Fibroblast of skin of right quadriceps (primary cell): ENCODE results near the gene ACRBP.
"Not testable (repeated sequence)": the region's sequence is repeated elsewhere in the genome, so short reads cannot be mapped to it uniquely, and the experiment has no call there.

Experiments used
- DNase-seq: peaks from one replicate; pipeline ENCODE4 v3.0.0-alpha.2; 2013

The ACRBP gene

GRCh38 chr12:6613776-6614512 lies 33.3 kb downstream of the ACRBP start:
- DNase-seq = peak; percentile 93

GRCh38 chr12:6613015-6613775 lies 34.0 kb downstream of the ACRBP start:
- DNase-seq = peak; percentile 76

DNA sequence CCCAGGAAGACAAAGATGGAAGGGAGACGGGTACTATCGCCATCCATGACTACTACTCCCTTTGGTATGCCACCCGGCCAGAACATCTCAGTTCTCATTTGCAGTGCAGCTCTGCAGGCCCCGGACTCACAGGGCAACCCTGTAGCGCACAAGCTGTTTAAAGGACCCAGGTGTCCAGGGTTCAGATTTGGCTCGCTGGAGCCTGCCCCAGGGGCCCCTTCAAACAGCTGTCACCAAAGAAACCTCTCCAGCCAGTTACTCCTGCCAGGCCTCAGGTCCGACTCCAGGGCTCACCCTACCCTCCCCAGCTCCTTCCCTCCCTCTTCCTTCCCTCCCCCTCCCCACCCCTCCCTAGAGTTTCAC lies 34.6 kb downstream of the ACRBP start:
- DNase-seq = no peak

- no peak for DNase-seq
These were observed 35.0 kb downstream of the ACRBP start for GRCh38 chr12:6612247-6612646.

DNA sequence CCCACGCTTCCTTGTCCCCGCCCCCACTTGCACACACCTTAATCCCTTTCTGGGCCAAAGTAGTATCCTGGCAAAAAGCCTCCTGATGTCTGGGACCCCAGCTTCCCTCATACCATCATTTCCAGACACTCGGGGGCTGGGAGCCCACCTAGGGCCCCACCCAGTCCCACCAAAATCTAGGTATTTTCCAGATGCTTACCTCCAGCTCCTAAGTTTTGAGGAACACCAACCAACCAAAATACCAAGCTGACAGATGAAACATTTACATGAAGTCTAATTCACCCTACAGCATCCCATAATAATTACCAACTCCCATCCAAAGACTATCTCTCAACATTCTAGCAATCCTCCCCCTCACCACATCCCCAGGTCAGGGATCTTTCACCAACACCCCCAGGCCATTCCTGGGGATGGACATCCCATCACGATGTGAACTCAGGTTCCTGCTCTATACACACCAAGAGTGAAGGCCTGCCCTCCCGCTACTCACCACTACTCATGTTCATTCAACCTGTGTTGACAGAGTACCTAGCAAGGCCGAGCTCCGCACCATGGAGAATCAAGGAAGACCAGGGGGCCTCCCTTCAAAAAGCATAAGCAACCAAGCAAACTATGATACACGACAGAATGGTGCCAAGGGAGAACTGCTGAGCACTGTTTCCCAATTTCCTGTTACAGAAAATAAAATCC lies 38.5 kb downstream of the ACRBP start:
- DNase-seq = no peak

DNA sequence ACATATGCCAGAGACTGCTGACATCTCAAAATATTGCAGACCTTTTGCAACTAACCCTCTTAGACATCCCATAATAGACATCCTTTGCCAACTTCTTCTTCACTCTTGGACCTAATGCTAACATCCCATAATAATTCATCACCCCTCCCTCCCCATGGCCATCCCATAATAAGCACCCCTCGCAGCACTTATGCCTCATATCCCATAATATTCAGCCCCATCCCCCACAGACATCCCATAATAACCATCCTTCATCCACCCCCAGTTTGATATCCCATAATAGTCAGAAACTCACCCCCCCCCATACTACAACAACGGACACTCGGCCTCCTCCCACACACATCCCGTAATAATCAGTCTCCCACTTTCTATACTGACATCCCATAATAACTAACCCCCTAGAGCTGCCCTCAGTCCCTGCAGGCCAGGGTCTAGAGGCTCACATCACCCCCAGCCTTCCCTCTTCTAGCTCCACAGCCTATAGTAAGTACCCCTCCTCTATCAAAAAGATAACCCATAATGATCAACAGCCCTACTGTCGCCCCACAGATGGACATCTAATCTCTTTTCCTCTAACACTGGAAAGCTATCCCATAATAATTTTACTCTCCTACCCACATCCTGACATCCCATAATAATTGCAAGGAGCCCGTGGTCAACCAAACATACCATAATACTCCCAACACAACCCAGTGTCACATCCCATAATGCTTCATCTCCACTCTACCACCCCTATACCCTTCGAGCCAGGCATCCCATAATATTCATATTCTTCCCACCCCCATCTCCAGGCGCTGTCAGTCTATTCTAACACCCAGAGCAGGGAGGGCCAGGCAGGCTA lies 39.3 kb downstream of the ACRBP start:
- DNase-seq = peak; percentile 50

DNA sequence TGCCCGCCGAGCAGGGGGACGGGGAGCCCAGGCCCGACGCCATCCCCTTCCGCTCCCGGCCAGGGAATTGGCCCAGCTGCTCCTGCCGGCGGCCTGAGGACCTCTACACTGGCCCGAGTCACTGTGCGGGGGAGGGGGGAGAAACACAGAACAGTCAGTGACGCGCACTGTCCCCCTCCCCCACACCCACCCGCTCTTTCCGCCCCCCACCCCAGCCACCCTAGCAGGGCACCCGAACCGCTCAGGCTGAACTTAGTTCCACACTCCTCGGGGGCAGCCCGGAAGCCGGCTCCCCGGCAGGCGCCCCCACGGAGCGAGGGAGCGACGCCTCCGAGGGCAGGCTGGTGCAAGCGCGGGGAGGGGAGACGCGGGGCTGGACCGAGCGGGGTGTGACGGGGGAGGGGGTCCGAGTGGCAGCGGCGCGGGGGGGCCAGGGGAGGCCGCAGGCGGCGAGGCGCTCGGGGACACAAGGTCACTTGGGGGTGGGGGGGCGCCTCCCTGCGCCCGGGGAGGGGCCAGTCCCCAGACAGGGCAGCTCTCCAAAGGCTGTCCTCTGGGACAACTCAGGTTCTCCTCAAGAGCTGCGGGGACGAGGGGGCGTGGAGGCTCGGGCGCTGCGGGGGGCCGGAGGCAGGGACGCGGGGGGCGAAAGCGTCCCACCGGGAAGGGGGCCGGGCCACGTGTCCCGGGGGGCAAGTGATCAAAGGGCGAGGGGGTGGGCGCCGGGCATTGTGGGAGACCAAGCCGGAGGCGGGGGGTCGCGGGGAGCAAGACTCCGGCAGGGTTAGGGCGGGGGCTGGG lies 40.7 kb downstream of the ACRBP start:
- peak; percentile 32 for DNase-seq

GRCh38 chr12:6605421-6606330 lies 41.6 kb downstream of the ACRBP start:
- DNase-seq = peak; percentile 35

- peak; percentile 66 for DNase-seq
These were observed 42.8 kb downstream of the ACRBP start for GRCh38 chr12:6604259-6605029.

- peak; percentile 57 for DNase-seq
These were observed 44.1 kb downstream of the ACRBP start for GRCh38 chr12:6603095-6603567.

DNA sequence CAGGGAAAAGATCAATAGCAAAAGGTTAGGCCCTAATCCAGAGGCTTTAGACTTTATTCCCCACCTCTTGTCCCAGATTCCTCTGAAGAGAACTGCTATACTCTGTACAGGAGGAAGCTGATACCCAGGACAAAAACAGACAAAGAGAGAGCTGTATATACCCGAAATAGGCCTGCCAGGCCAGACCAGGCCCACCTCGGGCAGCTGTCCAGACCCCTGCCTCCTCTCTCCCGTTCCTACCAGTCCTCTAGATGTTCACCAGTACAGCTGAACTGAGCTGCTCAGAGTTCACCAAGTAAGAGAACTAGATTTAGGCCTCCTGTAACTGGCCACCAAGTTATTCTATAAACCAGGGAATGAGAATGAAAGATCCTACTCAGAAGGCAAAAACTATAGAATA lies 44.7 kb downstream of the ACRBP start:
- no peak for DNase-seq

GRCh38 chr12:6595673-6596072 lies 51.6 kb downstream of the ACRBP start:
- not testable (repeated sequence) for DNase-seq

GRCh38 chr12:6592087-6592486 lies 55.1 kb downstream of the ACRBP start:
- no peak for DNase-seq
